ENCODE data around the gene NPY4R2. TPM values are rescaled to one million over a fixed set of nuclear protein-coding genes. Genes with fewer than 3 reads are reported as not detected.
"Not testable (repeated sequence)": the region's sequence is repeated elsewhere in the genome, so short reads cannot be mapped to it uniquely, and the experiment has no call there.

Gene NPY4R2
- total and polyA plus RNA-seq, 7 experiments from 2014 or later: not detected

DNA sequence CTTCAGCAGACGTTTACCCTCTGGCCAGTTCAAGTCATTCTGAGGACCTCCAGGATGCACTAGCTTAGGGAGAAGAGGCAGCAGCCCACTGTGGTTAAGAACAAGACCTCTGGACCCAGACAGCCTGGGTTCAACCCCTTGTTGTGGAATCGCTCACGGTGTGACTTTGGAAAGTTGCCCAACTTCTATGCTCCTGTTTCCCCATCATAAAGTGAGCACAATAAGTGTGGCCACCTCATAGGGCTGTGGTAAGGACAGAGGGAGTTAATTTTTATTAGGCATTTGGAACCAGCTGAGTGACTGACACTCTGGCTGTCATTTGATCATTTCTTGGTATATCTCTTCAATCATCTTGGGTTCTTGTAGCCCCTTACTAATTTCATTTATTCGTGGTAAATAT, 31.6 kb upstream of the NPY4R2 start:
- H3K4me1 ChIP-seq (ENCODE audit: control insufficient read depth in 2 of 2, insufficient read depth in 2 of 2, low read length in 2 of 2); DNase-seq; CTCF ChIA-PET; H3K27me3 Mint-ChIP-seq; H3K9me3 ChIP-seq (ENCODE audit: control insufficient read depth in 2 of 3, low read length in 3 of 3); H3K4me3 ChIP-seq (ENCODE audit: low read length); H3K27me3 ChIP-seq (ENCODE audit: control insufficient read depth in 2 of 2, insufficient read depth in 2 of 2, low read length in 2 of 2); H3K4me1 Mint-ChIP-seq; POLR2A ChIA-PET; H3K4me3 Mint-ChIP-seq; H3K36me3 Mint-ChIP-seq; ATAC-seq; H3K27ac Mint-ChIP-seq; intact Hi-C loops (cut with micrococcal nuclease); H3K9me3 Mint-ChIP-seq; H3K27ac ChIP-seq (ENCODE audit: low read depth, low read length); H3K36me3 ChIP-seq (ENCODE audit: control insufficient read depth in 2 of 3, insufficient read depth in 3 of 3, low read length in 3 of 3): not testable (repeated sequence)

DNA sequence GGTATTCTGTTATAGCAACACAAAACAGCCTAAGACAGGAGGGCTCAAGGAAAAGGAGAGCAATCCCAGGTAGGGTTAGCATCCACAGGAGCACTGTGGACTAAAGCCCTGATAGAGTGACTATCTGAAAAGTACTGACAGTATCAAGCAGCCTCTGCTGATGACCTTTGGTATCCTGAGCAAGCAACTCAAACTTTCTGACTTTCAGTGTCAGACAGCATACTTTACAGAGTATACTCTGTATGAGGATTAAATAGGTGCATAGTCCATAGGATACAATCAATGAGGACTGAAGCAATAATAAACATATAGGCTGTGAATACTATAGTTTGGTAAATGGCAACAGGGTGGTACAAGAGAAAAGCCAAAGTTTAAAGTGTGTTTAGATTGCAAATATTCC, 27.7 kb upstream of the NPY4R2 start:
- not testable (repeated sequence) for H3K4me1 Mint-ChIP-seq, H3K27ac Mint-ChIP-seq

DNA sequence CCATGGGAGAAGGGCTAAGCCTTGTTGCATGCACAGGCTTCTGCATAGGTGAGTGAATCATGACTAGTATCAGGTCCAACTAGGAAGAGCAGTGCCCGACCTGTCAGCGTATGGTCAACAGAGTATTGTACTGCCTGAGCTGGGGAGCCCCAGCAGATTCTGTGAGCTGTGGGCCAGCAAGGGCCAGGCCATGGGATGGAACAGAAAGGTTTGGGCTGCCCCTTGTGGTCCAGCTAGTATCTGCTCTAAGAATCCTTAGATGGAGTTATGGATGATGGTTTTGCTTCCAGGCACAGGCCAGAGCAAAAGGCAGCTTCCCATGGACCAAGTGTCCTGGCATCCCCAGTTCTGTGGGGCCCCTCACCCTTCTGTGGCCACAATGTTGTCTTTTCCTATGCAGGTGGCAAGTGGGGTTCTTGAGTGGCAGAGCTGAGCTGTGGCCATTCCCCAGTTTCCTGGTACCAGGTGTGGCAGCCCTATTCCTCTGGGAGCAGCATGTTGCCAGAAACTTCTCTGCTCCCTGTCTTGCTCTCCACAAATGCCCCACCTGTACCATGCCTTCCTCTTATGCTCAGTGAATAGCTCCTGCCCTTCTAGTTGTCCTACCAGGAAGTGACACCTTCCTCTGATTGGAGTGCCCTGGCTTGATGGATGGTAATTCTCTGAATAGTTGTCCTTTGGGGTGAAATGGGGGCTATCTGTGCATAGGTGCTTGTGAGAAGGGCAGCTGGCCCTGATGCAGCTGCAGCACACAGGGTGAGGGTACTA, 25.8 kb upstream of the NPY4R2 start:
- H3K4me3 Mint-ChIP-seq; H3K27ac Mint-ChIP-seq; H3K27me3 ChIP-seq (ENCODE audit: control insufficient read depth in 2 of 2, insufficient read depth in 2 of 2, low read length in 2 of 2); POLR2A ChIA-PET; H3K4me1 ChIP-seq (ENCODE audit: control insufficient read depth in 2 of 2, insufficient read depth in 2 of 2, low read length in 2 of 2); H3K9me3 Mint-ChIP-seq; H3K9me3 ChIP-seq (ENCODE audit: control insufficient read depth in 2 of 3, low read length in 3 of 3); H3K27me3 Mint-ChIP-seq; H3K36me3 Mint-ChIP-seq; H3K4me3 ChIP-seq (ENCODE audit: low read length); intact Hi-C loops (cut with micrococcal nuclease); CTCF ChIA-PET; H3K27ac ChIP-seq (ENCODE audit: low read depth, low read length); H3K4me1 Mint-ChIP-seq; H3K36me3 ChIP-seq (ENCODE audit: control insufficient read depth in 2 of 3, insufficient read depth in 3 of 3, low read length in 3 of 3); DNase-seq: not testable (repeated sequence)
- peak; percentile 22 for ATAC-seq

More for the DNA sequence above, 27.7 kb upstream of the NPY4R2 start:
- H3K4me1 ChIP-seq (ENCODE audit: control insufficient read depth in 2 of 2, insufficient read depth in 2 of 2, low read length in 2 of 2); H3K36me3 Mint-ChIP-seq; H3K27me3 Mint-ChIP-seq; ATAC-seq; H3K4me3 ChIP-seq (ENCODE audit: low read length); CTCF ChIA-PET; H3K9me3 ChIP-seq (ENCODE audit: control insufficient read depth in 2 of 3, low read length in 3 of 3); H3K36me3 ChIP-seq (ENCODE audit: control insufficient read depth in 2 of 3, insufficient read depth in 3 of 3, low read length in 3 of 3); H3K9me3 Mint-ChIP-seq; DNase-seq; POLR2A ChIA-PET; intact Hi-C loops (cut with micrococcal nuclease); H3K27ac ChIP-seq (ENCODE audit: low read depth, low read length); H3K27me3 ChIP-seq (ENCODE audit: control insufficient read depth in 2 of 2, insufficient read depth in 2 of 2, low read length in 2 of 2); H3K4me3 Mint-ChIP-seq: not testable (repeated sequence)

DNA sequence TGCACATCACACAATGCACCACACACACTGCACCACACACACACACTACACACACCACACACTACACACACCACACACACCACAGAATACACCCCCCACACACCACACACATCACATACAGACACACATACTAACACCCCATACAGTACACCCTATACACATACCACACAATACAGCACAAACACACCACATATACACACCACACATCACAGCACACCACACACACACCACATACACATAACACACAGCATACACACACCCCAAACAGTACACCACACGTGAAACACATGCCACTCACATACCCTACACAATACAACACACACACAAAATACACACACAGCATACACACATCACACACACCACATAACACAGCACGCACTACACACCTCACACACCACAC, 23.9 kb upstream of the NPY4R2 start:
- intact Hi-C loops (cut with micrococcal nuclease); POLR2A ChIA-PET; H3K27me3 ChIP-seq (ENCODE audit: control insufficient read depth in 2 of 2, insufficient read depth in 2 of 2, low read length in 2 of 2); H3K4me3 Mint-ChIP-seq; H3K36me3 Mint-ChIP-seq; H3K4me3 ChIP-seq (ENCODE audit: low read length); H3K4me1 ChIP-seq (ENCODE audit: control insufficient read depth in 2 of 2, insufficient read depth in 2 of 2, low read length in 2 of 2); H3K27ac ChIP-seq (ENCODE audit: low read depth, low read length); H3K4me1 Mint-ChIP-seq; H3K36me3 ChIP-seq (ENCODE audit: control insufficient read depth in 2 of 3, insufficient read depth in 3 of 3, low read length in 3 of 3); H3K27me3 Mint-ChIP-seq; DNase-seq; CTCF ChIA-PET; H3K9me3 Mint-ChIP-seq; H3K9me3 ChIP-seq (ENCODE audit: control insufficient read depth in 2 of 3, low read length in 3 of 3); H3K27ac Mint-ChIP-seq: not testable (repeated sequence)
- peak; percentile 47 for ATAC-seq

DNA sequence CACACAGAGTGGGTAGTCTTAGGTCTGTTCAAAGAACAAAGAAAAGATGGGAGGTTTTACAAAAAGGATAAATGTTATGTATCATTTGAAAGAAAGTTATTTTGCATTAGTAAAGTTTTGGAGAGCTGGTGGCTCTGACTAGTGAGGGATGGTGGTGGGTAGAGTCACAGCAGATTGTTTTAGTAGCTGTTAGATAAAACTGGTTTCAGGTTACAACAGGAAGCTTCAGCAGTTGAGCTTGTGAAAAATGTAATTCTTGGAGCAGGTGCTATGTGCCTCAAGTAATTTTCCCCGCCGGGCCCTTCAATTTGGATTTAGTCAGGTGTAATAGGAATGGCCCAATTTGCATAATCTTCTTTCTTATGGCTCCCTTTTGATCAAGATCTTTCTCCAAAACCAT, 20.6 kb upstream of the NPY4R2 start:
- POLR2A ChIA-PET; H3K4me3 Mint-ChIP-seq; intact Hi-C loops (cut with micrococcal nuclease); H3K4me3 ChIP-seq (ENCODE audit: low read length); H3K4me1 Mint-ChIP-seq; H3K27ac Mint-ChIP-seq; H3K9me3 Mint-ChIP-seq; H3K27me3 Mint-ChIP-seq; H3K27ac ChIP-seq (ENCODE audit: low read depth, low read length); H3K9me3 ChIP-seq (ENCODE audit: control insufficient read depth in 2 of 3, low read length in 3 of 3); CTCF ChIA-PET; ATAC-seq; H3K36me3 Mint-ChIP-seq; H3K4me1 ChIP-seq (ENCODE audit: control insufficient read depth in 2 of 2, insufficient read depth in 2 of 2, low read length in 2 of 2); H3K36me3 ChIP-seq (ENCODE audit: control insufficient read depth in 2 of 3, insufficient read depth in 3 of 3, low read length in 3 of 3); H3K27me3 ChIP-seq (ENCODE audit: control insufficient read depth in 2 of 2, insufficient read depth in 2 of 2, low read length in 2 of 2); DNase-seq: not testable (repeated sequence)

DNA sequence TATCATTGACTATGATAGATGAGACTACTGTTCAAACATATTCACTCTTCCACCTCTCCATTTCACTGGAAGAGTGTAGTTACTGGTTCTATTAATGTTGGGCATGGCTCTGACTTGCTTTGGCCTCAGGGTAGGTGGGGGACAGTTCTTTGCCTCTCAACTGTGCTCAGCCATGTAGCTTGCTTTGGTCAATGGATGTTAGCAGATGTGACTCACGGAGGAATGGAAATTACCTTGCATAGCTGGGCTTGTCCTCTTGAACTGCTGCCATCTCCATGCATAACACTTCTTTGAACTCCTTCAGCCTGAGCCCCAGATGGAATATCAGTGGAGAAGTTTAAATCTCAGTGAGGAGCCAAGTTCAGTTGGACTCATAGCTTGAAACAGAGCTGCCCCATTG, 9.1 kb upstream of the NPY4R2 start:
- not testable (repeated sequence) for H3K27me3 Mint-ChIP-seq; H3K4me1 ChIP-seq (ENCODE audit: control insufficient read depth in 2 of 2, insufficient read depth in 2 of 2, low read length in 2 of 2)

DNA sequence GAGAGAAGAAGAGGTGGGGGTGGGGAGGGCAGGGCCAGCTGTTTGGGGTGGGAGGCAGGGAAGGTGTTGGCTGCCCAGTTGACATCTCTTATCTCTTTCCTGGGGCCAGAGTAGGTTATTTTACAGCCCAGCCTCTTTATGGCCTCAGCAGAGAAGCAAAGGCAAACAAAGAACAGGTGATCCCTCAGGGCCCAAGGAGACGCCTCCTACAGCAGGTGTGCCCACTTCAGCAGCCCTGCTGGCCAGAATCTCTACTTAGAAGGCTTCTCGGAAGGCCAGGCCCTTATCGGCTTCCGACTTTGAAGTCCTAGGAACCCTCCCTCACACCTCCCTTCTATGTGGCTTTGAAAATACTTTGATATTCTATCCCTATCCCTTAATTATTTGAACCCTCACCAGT, 8.0 kb upstream of the NPY4R2 start:
- H3K4me1 Mint-ChIP-seq; DNase-seq; H3K27me3 Mint-ChIP-seq; H3K27ac Mint-ChIP-seq; H3K27me3 ChIP-seq (ENCODE audit: control insufficient read depth in 2 of 2, insufficient read depth in 2 of 2, low read length in 2 of 2); ATAC-seq; H3K4me3 Mint-ChIP-seq; H3K36me3 Mint-ChIP-seq; CTCF ChIA-PET; POLR2A ChIA-PET; H3K4me3 ChIP-seq (ENCODE audit: low read length); H3K9me3 Mint-ChIP-seq; H3K27ac ChIP-seq (ENCODE audit: low read depth, low read length); H3K36me3 ChIP-seq (ENCODE audit: control insufficient read depth in 2 of 3, insufficient read depth in 3 of 3, low read length in 3 of 3); intact Hi-C loops (cut with micrococcal nuclease); H3K4me1 ChIP-seq (ENCODE audit: control insufficient read depth in 2 of 2, insufficient read depth in 2 of 2, low read length in 2 of 2); H3K9me3 ChIP-seq (ENCODE audit: control insufficient read depth in 2 of 3, low read length in 3 of 3): not testable (repeated sequence)

More for the DNA sequence above, 9.1 kb upstream of the NPY4R2 start:
- H3K4me3 ChIP-seq (ENCODE audit: low read length); H3K27me3 ChIP-seq (ENCODE audit: control insufficient read depth in 2 of 2, insufficient read depth in 2 of 2, low read length in 2 of 2); H3K36me3 Mint-ChIP-seq; H3K4me1 Mint-ChIP-seq; CTCF ChIA-PET; intact Hi-C loops (cut with micrococcal nuclease); ATAC-seq; H3K4me3 Mint-ChIP-seq; DNase-seq; H3K27ac ChIP-seq (ENCODE audit: low read depth, low read length); H3K9me3 ChIP-seq (ENCODE audit: control insufficient read depth in 2 of 3, low read length in 3 of 3); H3K27ac Mint-ChIP-seq; POLR2A ChIA-PET; H3K36me3 ChIP-seq (ENCODE audit: control insufficient read depth in 2 of 3, insufficient read depth in 3 of 3, low read length in 3 of 3); H3K9me3 Mint-ChIP-seq: not testable (repeated sequence)

All from naive thymus-derived CD4-positive, alpha-beta T cell (primary cell).